ENCODE results near the gene USP9Y.

DNA sequence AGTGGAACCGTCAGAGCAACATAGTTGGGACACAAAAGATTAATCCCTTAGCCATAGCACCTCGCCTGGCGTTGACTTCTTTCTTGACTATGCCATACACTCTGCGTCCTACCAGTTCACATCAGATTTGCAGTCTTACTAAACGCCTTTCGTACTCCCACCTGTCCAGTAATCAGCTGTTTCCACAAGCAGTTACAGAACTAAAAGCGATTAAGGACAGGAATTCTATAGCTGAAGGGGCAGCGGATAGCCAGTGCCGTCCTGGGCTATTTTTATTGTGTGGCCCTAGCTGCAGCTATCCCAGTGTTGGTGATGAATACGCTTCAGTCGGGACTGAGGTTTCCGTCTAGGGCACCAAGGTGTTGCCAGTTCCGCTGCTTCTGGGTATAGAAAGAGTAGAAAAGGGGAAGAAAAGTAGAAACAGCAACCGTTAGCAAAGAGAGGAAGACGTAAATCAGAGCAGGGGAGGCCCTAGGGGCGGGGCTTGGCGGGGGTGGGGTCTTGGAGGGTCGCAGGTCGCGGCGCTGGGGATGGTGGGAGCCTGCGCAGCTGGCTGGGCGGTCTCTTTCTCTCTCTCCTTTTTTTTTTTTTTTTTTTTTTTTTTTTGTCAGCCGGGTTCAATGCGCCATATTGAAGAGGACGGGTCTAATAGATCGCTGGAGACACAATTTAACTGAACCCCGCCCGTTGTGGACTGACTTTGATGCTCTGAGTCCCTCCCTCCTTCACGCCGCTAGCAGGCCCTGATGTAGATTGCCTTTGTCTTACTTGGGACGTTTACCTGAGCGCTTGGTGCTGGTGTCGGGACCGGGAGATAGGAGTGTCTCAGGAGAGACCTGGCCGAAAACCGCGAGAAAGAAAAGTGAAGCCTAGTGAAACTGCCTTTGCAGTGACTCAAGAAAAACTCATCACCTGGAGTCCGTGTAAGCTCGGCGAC, 39.0 kb upstream of the USP9Y start:
- TF ChIP-seq GATA2 (IDR thresholded peaks at IDR 0.05; ENCODE audit: low read depth, low read length), result no peak
- no peak for TF ChIP-seq GATA3 (IDR thresholded peaks at IDR 0.05; ENCODE audit: low read depth, low read length)
